HCT116 (cell line): ENCODE data around the gene HPN. TPM values are rescaled to one million over a fixed set of nuclear protein-coding genes. Genes with fewer than 3 reads are reported as not detected.
A peak's percentile ranks its signal among the peaks of the same experiment; 100 is the strongest.

ENCODE experiments used
- ATAC-seq: fragments of 200-7000 bp; cut with Tn5 transposase; 2 replicates; pipeline ENCODE4 v1.9.1; 2020; ENCODE audit warnings: mild to moderate bottlenecking, moderate library complexity
- BruUV-seq: library from RNA; stranded (reverse); fragments of 400-500 nt; replicated peaks from 2 replicates; lab custom pipeline; 2021; lab: Mats Ljungman, UMichigan
- CTCF ChIA-PET: fragments of 300-600 bp; sonication (Branson Sonifier 250); formaldehyde crosslinking; loops from one replicate; lab custom pipeline; 2021; ENCODE audit warnings: antibody characterized with exemption; lab: Charles Lee
- POLR2A ChIA-PET: fragments of 300-600, 350-600 bp; sonication (Branson Sonifier 250); formaldehyde crosslinking; loops from one replicate; lab custom pipeline; 2021; ENCODE audit warnings: antibody characterized with exemption; lab: Charles Lee
- RAD21 ChIA-PET, 2 experiments: fragments of 300-600 bp; sonication (Branson Sonifier 250); formaldehyde crosslinking; loops; one replicate each; lab custom pipeline; 2023; ENCODE audit warnings: low total read pairs in 2 of 2; ENCODE audit not compliant: uncharacterized antibody in 2 of 2, unreplicated experiment in 2 of 2, low non-redundant PET in 1 of 2; lab: Charles Lee
- DNase-seq: peaks from one replicate; pipeline ENCODE4 v3.0.0-alpha.2; 2010; ENCODE audit warnings: low read depth, low spot score
- H2AFZ ChIP-seq: fragments of 200-600 bp; shearing (Covaris generic), sonication (generic); 2 replicates; pipeline ENCODE4 v1.6.1; 2017; ENCODE audit warnings: low read depth, mixed run types, mixed read lengths, antibody characterized with exemption, low read length; ENCODE audit not compliant: poor library complexity, severe bottlenecking
- H3K27ac ChIP-seq: 2 replicates; pipeline ENCODE4 v1.5.1; 2012; ENCODE audit warnings: low read depth, low read length
- H3K27me3 ChIP-seq: fragments of 200-600 bp; sonication (generic); 2 replicates; pipeline ENCODE4 v1.6.1; 2016; ENCODE audit warnings: mixed run types, low read length, mixed read lengths; ENCODE audit not compliant: insufficient read depth
- H3K36me3 ChIP-seq, 2 experiments: fragments of 200-500 bp in 1 of 2; fragments of 200-600 bp in 1 of 2; sonication (Bioruptor generic) in 1 of 2; sonication (generic) in 1 of 2; 2 replicates each; pipeline versions ENCODE4 v1.5.1 to v1.6.1; 2014 to 2016; ENCODE audit warnings: low read length in 2 of 2, inconsistent platforms in 1 of 2, mixed read lengths in 1 of 2, mixed run types in 1 of 2; ENCODE audit not compliant: insufficient read depth in 2 of 2, control insufficient read depth in 1 of 2
- H3K4me1 ChIP-seq, 2 experiments: fragments of 200-600 bp in 1 of 2; sonication (generic) in 1 of 2; 2 replicates each; pipeline versions ENCODE4 v1.5.1 to v1.6.1; 2012 to 2017; ENCODE audit warnings: low read length in 2 of 2, inconsistent platforms in 1 of 2, mild to moderate bottlenecking in 1 of 2, mixed read lengths in 1 of 2, mixed run types in 1 of 2, moderate library complexity in 1 of 2; ENCODE audit not compliant: insufficient read depth in 2 of 2, control insufficient read depth in 1 of 2
- H3K4me2 ChIP-seq: fragments of 200-600 bp; sonication (generic); 2 replicates; pipeline ENCODE4 v1.6.1; 2017; ENCODE audit warnings: mixed run types, low read length, mixed read lengths
- H3K4me3 ChIP-seq, 2 experiments: fragments of 200-600 bp in 1 of 2; sonication (generic) in 1 of 2; replicated peaks in 1 of 2; 2 replicates each; pipeline ENCODE4 v1.5.1; 2011 to 2016; ENCODE audit warnings: low read length in 2 of 2, control low read depth in 1 of 2, low read depth in 1 of 2, mild to moderate bottlenecking in 1 of 2, mixed read lengths in 1 of 2, mixed run types in 1 of 2
- H3K79me2 ChIP-seq: fragments of 200-600 bp; sonication (generic); 2 replicates; pipeline ENCODE4 v1.6.1; 2017; ENCODE audit warnings: mild to moderate bottlenecking, mixed run types, low read length, moderate library complexity, mixed read lengths; ENCODE audit not compliant: insufficient read depth
- H3K9ac ChIP-seq: fragments of 200-600 bp; sonication (generic); 2 replicates; pipeline ENCODE4 v1.6.1; 2016; ENCODE audit warnings: low read length, mixed read lengths
- H3K9me2 ChIP-seq: fragments of 200-600 bp; sonication (generic), shearing (Covaris generic); 2 replicates; pipeline ENCODE4 v1.6.1; 2017; ENCODE audit warnings: mixed run types, mild to moderate bottlenecking, moderate library complexity; ENCODE audit not compliant: insufficient read depth
- H3K9me3 ChIP-seq, 2 experiments: fragments of 200-500 bp in 1 of 2; fragments of 200-600 bp in 1 of 2; sonication (Bioruptor generic) in 1 of 2; sonication (generic) in 1 of 2; 2 replicates each; pipeline ENCODE4 v1.6.1; 2014 to 2017; ENCODE audit warnings: low read length in 2 of 2, mixed read lengths in 2 of 2, inconsistent platforms in 1 of 2, low read depth in 1 of 2, mild to moderate bottlenecking in 1 of 2, mixed run types in 1 of 2, moderate library complexity in 1 of 2; ENCODE audit not compliant: control insufficient read depth in 1 of 2, insufficient read depth in 1 of 2
- H4K20me1 ChIP-seq: fragments of 200-600 bp; sonication (generic), shearing (Covaris generic); 2 replicates; pipeline ENCODE4 v1.6.1; 2017; ENCODE audit warnings: mixed run types, mild to moderate bottlenecking, moderate library complexity; ENCODE audit not compliant: insufficient read depth
- CBX3 ChIP-seq: IDR thresholded peaks from 2 replicates; pipeline ENCODE4 v1.6.1; 2012; ENCODE audit warnings: low read depth
- CEBPB ChIP-seq: IDR thresholded peaks from 2 replicates; pipeline ENCODE4 v1.6.1; 2012; ENCODE audit warnings: low read depth
- CTCF ChIP-seq, 3 experiments: fragments of 200-600 bp in 1 of 3; sonication (generic) in 1 of 3; IDR thresholded peaks in 2 of 3; conservative IDR thresholded peaks in 1 of 3; 2 replicates each; pipeline ENCODE4 v1.5.1; 2012 to 2017; ENCODE audit warnings: low read depth in 2 of 3, low read length in 2 of 3, antibody characterized with exemption in 1 of 3, borderline replicate concordance in 1 of 3, control low read depth in 1 of 3, mild to moderate bottlenecking in 1 of 3, mixed read lengths in 1 of 3, mixed run types in 1 of 3, moderate library complexity in 1 of 3; ENCODE audit not compliant: insufficient read depth in 1 of 3
- EGR1 ChIP-seq: IDR thresholded peaks from 2 replicates; pipeline ENCODE4 v1.6.1; 2012; ENCODE audit warnings: low read depth
- FOSL1 ChIP-seq: IDR thresholded peaks from 2 replicates; pipeline ENCODE4 v1.6.1; 2012; ENCODE audit warnings: low read depth
- JUND ChIP-seq: IDR thresholded peaks from 2 replicates; pipeline ENCODE4 v1.6.1; 2012
- RAD21 ChIP-seq: IDR thresholded peaks from 2 replicates; pipeline ENCODE4 v1.6.1; 2012; ENCODE audit warnings: low read depth, mild to moderate bottlenecking
- REST ChIP-seq: IDR thresholded peaks from 2 replicates; pipeline ENCODE4 v1.6.1; 2012; ENCODE audit warnings: low read depth
- TCF7L2 ChIP-seq: IDR thresholded peaks from 2 replicates; pipeline ENCODE4 v1.7.0; 2011; ENCODE audit warnings: borderline replicate concordance, inconsistent platforms; ENCODE audit not compliant: insufficient read depth, insufficient read length; ENCODE audit errors: extremely low read depth
- YY1 ChIP-seq: IDR thresholded peaks from 2 replicates; pipeline ENCODE4 v1.6.1; 2011; ENCODE audit warnings: low read length, low read depth, moderate library complexity, mild to moderate bottlenecking; ENCODE audit not compliant: insufficient replicate concordance; ENCODE audit errors: extremely low read depth
- ZNF274 ChIP-seq: fragments of 200-500 bp; sonication (Bioruptor generic); IDR thresholded peaks from 2 replicates; pipeline ENCODE4 v1.6.1; 2014; ENCODE audit warnings: mild to moderate bottlenecking, low read depth, low read length, inconsistent platforms
- intact Hi-C: fragments of 100-400 bp; cut with micrococcal nuclease; formaldehyde crosslinking; loops from 2 replicates; pipeline ENCODE4 v1.10.0; 2022
- total RNA-seq: library from RNA; stranded (reverse); gene quantifications from one replicate; pipeline ENCODE4 v1.2.1, GENCODE V29; 2021; ENCODE audit not compliant: unreplicated experiment

The HPN gene
- total RNA-seq, 1 experiment from 2014 or later, result 0.32 TPM

- intact Hi-C loops, result loop anchor here (5.0 kb wide), 1 partner anchor 160 kb away; no protein-coding TSS in a partner anchor
Measured at GRCh38 chr19:35011737-35012682, 29.5 kb upstream of the HPN start.

GRCh38 chr19:35013041-35013819 is 28.3 kb upstream of the HPN start:
- Histone ChIP-seq H3K36me3 (peaks cover 20 to 23% of the 10 kb centered on the region in 2 experiments; a peak in 3 of 4 replicates), H3K9ac (no peak overlapping the region), H3K4me2 (no peak overlapping the region), H3K79me2 (no peaks in the 10 kb centered on the region), H3K27ac (no peak overlapping the region), H3K4me3 (no peak overlapping the region), H3K9me3 (no peaks in the 10 kb centered on the region), H3K27me3 (no peaks in the 10 kb centered on the region), H2AFZ (no peak overlapping the region), H4K20me1 (no peaks in the 10 kb centered on the region), H3K9me2 (no peaks in the 10 kb centered on the region), H3K4me1 (no peaks in the 10 kb centered on the region)
- intact Hi-C loops, result loop anchor here (1.0 to 5.0 kb wide), 2 partner anchors 40 to 161 kb away; no protein-coding TSS in a partner anchor
- no peak for DNase-seq
- BruUV-seq, result no TSS peak
- CTCF ChIA-PET, result no interaction called here
- ATAC-seq, result peak; percentile 77
- RAD21 ChIA-PET, result no interaction called here
- POLR2A ChIA-PET, result no interaction called here
- TF ChIP-seq CTCF (IDR thresholded peaks at IDR 0.05 in 2 of 3, conservative IDR thresholded peaks at IDR 0.05 in 1 of 3; ENCODE audit: borderline replicate concordance in 1 of 3, insufficient read depth in 1 of 3, low read depth in 2 of 3, low read length in 2 of 3) (peak; percentile 69 to 93 (median 83)), EGR1 (no peak), TCF7L2 (no peak), CBX3 (no peak), JUND (no peak), ZNF274 (no peak), REST (no peak), CEBPB (no peak), RAD21 (peak; percentile 78)

More at GRCh38 chr19:35011737-35012682, 29.5 kb upstream of the HPN start:
- Histone ChIP-seq H4K20me1 (no peaks in the 10 kb centered on the region), H3K27ac (no peak overlapping the region), H3K4me1 (no peaks in the 10 kb centered on the region), H3K27me3 (no peaks in the 10 kb centered on the region), H2AFZ (no peak overlapping the region), H3K9me2 (no peaks in the 10 kb centered on the region), H3K4me2 (no peak overlapping the region), H3K36me3 (peaks cover 20 to 23% of the 10 kb centered on the region in 2 experiments; a peak in 3 of 4 replicates), H3K79me2 (0 out of 2 replicates have a peak, but pooled peaks cover under 1% of the 10 kb centered on the region), H3K9me3 (no peaks in the 10 kb centered on the region), H3K9ac (no peak overlapping the region), H3K4me3 (no peak overlapping the region)
- TF ChIP-seq CEBPB, result no peak
- no peak for TF ChIP-seq FOSL1
- no peak for TF ChIP-seq YY1
- ATAC-seq, result no peak
- no peak for DNase-seq
- POLR2A ChIA-PET, result no interaction called here
- RAD21 ChIA-PET, result no interaction called here
- TSS peak; percentile 12 for BruUV-seq
- CTCF ChIA-PET, result interaction anchor here (0.9 kb wide), 1 partner anchor 174 kb away, joined by 3 read pairs; no protein-coding TSS in a partner anchor
